Epithelial cell of prostate (primary cell): Measurements from ENCODE around the gene CST9L.

Experiments
- DNase-seq: peaks from one replicate; pipeline ENCODE4 v3.0.0-alpha.2; 2011; ENCODE audit warnings: low read depth, low spot score
- H3K27ac ChIP-seq: fragments of 450-650 bp; 2 replicates; pipeline ENCODE4 v1.5.1; 2017; ENCODE audit warnings: mild to moderate bottlenecking

CST9L gene

GRCh38 chr20:23568320-23568970 lies at the start of gene CST9L:
CST9L (minus strand) TSS chr20:23568484; CDS start chr20:23568450, 34 bp downstream.
- H3K27ac ChIP-seq: no peak within 1 kb of the TSS
- DNase-seq: no peak

- no peak overlapping the region for H3K27ac ChIP-seq
- no peak for DNase-seq
These were observed 45.9 kb upstream of the CST9L start for GRCh38 chr20:23614163-23614562.

GRCh38 chr20:23613676-23614075 lies 45.4 kb upstream of the CST9L start:
- no peak overlapping the region for H3K27ac ChIP-seq
- DNase-seq: no peak

- no peak for DNase-seq
- H3K27ac ChIP-seq: no peak overlapping the region
These were observed 44.1 kb upstream of the CST9L start for GRCh38 chr20:23612396-23612795.

- no peak overlapping the region for H3K27ac ChIP-seq
- DNase-seq: no peak
These were observed 41.3 kb upstream of the CST9L start for GRCh38 chr20:23609486-23610109.

- H3K27ac ChIP-seq: no peak overlapping the region
- no peak for DNase-seq
These were observed 40.1 kb upstream of the CST9L start for GRCh38 chr20:23608251-23608846.

GRCh38 chr20:23607497-23608245 lies 39.4 kb upstream of the CST9L start:
- no peak overlapping the region for H3K27ac ChIP-seq
- DNase-seq: no peak

- H3K27ac ChIP-seq: no peak overlapping the region
- no peak for DNase-seq
These were observed 38.4 kb upstream of the CST9L start for GRCh38 chr20:23606652-23607049.

GRCh38 chr20:23605867-23606651 lies 37.8 kb upstream of the CST9L start, which contains the start of gene CST9:
CST9 (minus strand) TSS chr20:23605917; CDS start chr20:23605864, 53 bp downstream.
- H3K27ac ChIP-seq: no peak within 1 kb of the TSS
- no peak for DNase-seq

GRCh38 chr20:23604306-23604705 lies 36.0 kb upstream of the CST9L start:
- DNase-seq: no peak
- H3K27ac ChIP-seq: no peak overlapping the region

GRCh38 chr20:23603321-23603720 lies 35.0 kb upstream of the CST9L start:
- no peak overlapping the region for H3K27ac ChIP-seq
- DNase-seq: no peak

GRCh38 chr20:23602699-23603098 lies 34.4 kb upstream of the CST9L start:
- no peak for DNase-seq
- H3K27ac ChIP-seq: no peak overlapping the region

GRCh38 chr20:23602241-23602640 lies 34.0 kb upstream of the CST9L start:
- no peak for DNase-seq
- no peak overlapping the region for H3K27ac ChIP-seq

GRCh38 chr20:23601715-23602114 lies 33.4 kb upstream of the CST9L start:
- no peak overlapping the region for H3K27ac ChIP-seq
- no peak for DNase-seq

- DNase-seq: no peak
- no peak overlapping the region for H3K27ac ChIP-seq
These were observed 30.2 kb upstream of the CST9L start for GRCh38 chr20:23598481-23598880.

- no peak overlapping the region for H3K27ac ChIP-seq
- DNase-seq: no peak
These were observed 28.4 kb upstream of the CST9L start for GRCh38 chr20:23596579-23597250.

- no peak overlapping the region for H3K27ac ChIP-seq
- DNase-seq: no peak
These were observed 27.7 kb upstream of the CST9L start for GRCh38 chr20:23595941-23596340.

GRCh38 chr20:23588434-23589403 lies 20.4 kb upstream of the CST9L start:
- no peak for DNase-seq

More at GRCh38 chr20:23588434-23589403, 20.4 kb upstream of the CST9L start:
- H3K27ac ChIP-seq: peak overlapping the region; percentile 69
